Caki2 (cell line): ENCODE measurements around the gene EIF2S2. TPM values are rescaled to one million over a fixed set of nuclear protein-coding genes. Genes with fewer than 3 reads are reported as not detected.

Experiments
- DNase-seq: peaks from one replicate; pipeline ENCODE4 v3.0.0-alpha.2; 2015; ENCODE audit warnings: low read depth
- in situ Hi-C: cut with HindIII; loops from 2 replicates; pipeline ENCODE4 v1.10.0; 2016; ENCODE audit warnings: low sequenced_read_pairs, low pct_unique_long_range_greater_than_20kb, mixed read lengths
- total RNA-seq: library from RNA; depleted of rRNA; stranded (reverse); fragments of >200 nt; shearing (Covaris generic); gene quantifications from 2 replicates; pipeline ENCODE4 v1.2.3, GENCODE V29; 2014; ENCODE audit warnings: low replicate concordance

The EIF2S2 gene
- total RNA-seq, 1 experiment from 2014 or later = 171 TPM

- DNase-seq = no peak
- in situ Hi-C loops = no loop called here
Observed at GRCh38 chr20:34124469-34125249, 12.6 kb upstream of the EIF2S2 start.

- in situ Hi-C loops = no loop called here
- no peak for DNase-seq
Observed at GRCh38 chr20:34123309-34123708, 11.3 kb upstream of the EIF2S2 start.

GRCh38 chr20:34122274-34122980 lies 10.4 kb upstream of the EIF2S2 start:
- no peak for DNase-seq
- in situ Hi-C loops = no loop called here

- no peak for DNase-seq
Observed at GRCh38 chr20:34120213-34120612, 8.2 kb upstream of the EIF2S2 start.

GRCh38 chr20:34115232-34115631 lies 3.2 kb upstream of the EIF2S2 start:
- DNase-seq = no peak
- in situ Hi-C loops = no loop called here

More at GRCh38 chr20:34120213-34120612, 8.2 kb upstream of the EIF2S2 start:
- in situ Hi-C loops = no loop called here

- in situ Hi-C loops = no loop called here
- DNase-seq = no peak
Observed at GRCh38 chr20:34114809-34115208, 2.8 kb upstream of the EIF2S2 start.

- DNase-seq = no peak
- in situ Hi-C loops = no loop called here
Observed at GRCh38 chr20:34112600-34113101, 608 bp upstream of the EIF2S2 start.

GRCh38 chr20:34110745-34111641 lies 1.1 kb downstream of the EIF2S2 start:
- no peak for DNase-seq
- in situ Hi-C loops = no loop called here

- in situ Hi-C loops = no loop called here
- no peak for DNase-seq
Observed at GRCh38 chr20:34110025-34110744, 1.9 kb downstream of the EIF2S2 start.

GRCh38 chr20:34109442-34109841 lies 2.6 kb downstream of the EIF2S2 start:
- no peak for DNase-seq
- in situ Hi-C loops = no loop called here

GRCh38 chr20:34108616-34109174 lies 3.3 kb downstream of the EIF2S2 start:
- no peak for DNase-seq
- in situ Hi-C loops = no loop called here

- no peak for DNase-seq
- in situ Hi-C loops = no loop called here
Observed at GRCh38 chr20:34105978-34106675, 5.9 kb downstream of the EIF2S2 start.

GRCh38 chr20:34104059-34104458 lies 8.0 kb downstream of the EIF2S2 start:
- in situ Hi-C loops = no loop called here
- DNase-seq = no peak

- in situ Hi-C loops = no loop called here
Observed at GRCh38 chr20:34102342-34102741, 9.7 kb downstream of the EIF2S2 start.

GRCh38 chr20:34100576-34100975 lies 11.5 kb downstream of the EIF2S2 start:
- DNase-seq = no peak
- in situ Hi-C loops = no loop called here

More at GRCh38 chr20:34102342-34102741, 9.7 kb downstream of the EIF2S2 start:
- no peak for DNase-seq

- in situ Hi-C loops = no loop called here
- no peak for DNase-seq
Observed at GRCh38 chr20:34099675-34100074, 12.4 kb downstream of the EIF2S2 start.

GRCh38 chr20:34098570-34098969 lies 13.5 kb downstream of the EIF2S2 start:
- DNase-seq = no peak
- in situ Hi-C loops = no loop called here
